GM18519 (cell line): ENCODE measurements around the gene GALNS.
"Not testable (repeated sequence)": the region's sequence is repeated elsewhere in the genome, so short reads cannot be mapped to it uniquely, and the experiment has no call there.

Experiments
- ATAC-seq: cut with Tn5 transposase; IDR thresholded peaks from one replicate; pipeline ENCODE4 v1.9.1; 2021; ENCODE audit warnings: mild to moderate bottlenecking, moderate library complexity; ENCODE audit not compliant: unreplicated experiment, low FRiP score

The GALNS gene

DNA sequence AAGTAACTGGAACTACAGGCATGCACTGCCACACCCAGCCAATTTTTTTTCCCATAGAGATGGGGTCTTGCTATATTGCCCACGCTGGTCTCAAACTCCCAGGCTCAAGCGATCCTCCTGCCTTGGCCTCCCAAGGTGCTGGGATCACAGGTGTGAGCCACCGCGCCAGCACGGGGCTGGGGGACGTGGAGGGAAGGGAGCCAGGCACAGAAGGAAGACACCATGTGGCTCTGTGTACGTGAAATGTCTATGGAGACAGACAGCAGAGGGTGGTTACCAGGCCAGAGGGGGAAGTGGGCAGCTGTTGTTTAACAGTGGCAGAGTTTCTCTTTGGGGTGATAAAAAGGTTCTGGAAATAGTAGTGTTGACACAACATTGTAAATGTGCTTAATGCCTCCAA is 67.2 kb downstream of the GALNS start:
- ATAC-seq, result no peak

DNA sequence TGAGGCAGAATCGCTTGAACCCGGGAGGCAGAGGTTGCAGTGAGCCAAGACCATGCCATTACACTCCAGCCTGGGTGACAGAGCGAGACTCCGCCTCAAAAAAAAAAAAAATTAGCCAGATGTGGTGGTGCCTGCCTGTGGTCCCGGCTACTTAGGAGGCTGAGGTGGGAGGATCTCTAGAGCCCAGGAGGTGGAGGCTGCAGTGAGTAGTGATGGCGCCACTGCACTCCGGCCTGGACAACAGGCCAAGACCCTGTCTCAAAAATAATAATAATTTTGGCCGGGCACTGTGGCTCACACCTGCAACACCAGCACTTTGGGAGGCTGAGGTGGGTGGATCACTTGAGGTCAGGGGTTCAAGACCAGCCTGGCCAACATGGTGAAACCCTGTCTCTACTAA is 68.0 kb downstream of the GALNS start:
- not testable (repeated sequence) for ATAC-seq

DNA sequence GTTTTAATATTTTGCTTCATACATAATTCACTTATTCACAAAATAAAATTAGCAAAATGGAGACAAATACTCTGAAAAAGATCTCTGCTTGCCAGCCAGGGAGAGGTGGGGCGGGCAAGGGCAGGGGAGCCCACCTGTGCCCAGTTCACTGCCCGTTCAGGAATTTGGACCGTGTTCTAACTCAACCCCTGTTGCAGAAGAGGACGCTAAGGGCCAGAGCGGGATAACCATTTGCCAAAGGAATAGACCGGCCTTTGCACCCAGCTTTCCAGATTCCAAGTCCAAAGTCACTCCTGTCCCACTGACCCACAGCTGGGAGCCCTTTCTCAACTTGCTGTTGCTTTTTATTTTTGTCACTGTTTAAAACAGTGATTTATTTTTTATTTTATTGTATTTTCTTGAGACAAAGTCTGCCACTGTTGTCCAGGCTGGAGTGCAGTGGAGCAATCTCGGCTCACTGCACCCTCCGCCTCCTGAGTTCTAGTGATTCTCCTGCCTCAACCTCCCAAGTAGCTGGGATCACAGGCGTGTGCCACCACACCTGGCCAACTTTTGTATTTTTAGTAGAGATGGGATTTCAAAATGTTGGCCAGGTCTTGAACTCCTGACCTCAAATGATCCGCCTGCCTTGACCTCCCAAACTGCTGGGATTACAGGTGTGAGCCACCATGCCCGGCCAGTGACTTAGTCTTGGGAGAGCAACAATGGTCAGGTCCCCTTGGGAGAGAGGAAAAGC is 69.0 kb downstream of the GALNS start:
- no peak for ATAC-seq

- no peak for ATAC-seq
Observed at GRCh38 chr16:88785106-88785924, 71.4 kb downstream of the GALNS start, which contains the start of gene PIEZO1. Gene PIEZO1 (minus strand): TSS chr16:88785220. CDS start chr16:88784964, 256 bp downstream.

- no peak for ATAC-seq
Observed at GRCh38 chr16:88784856-88785105, 72.0 kb downstream of the GALNS start.

GRCh38 chr16:88784074-88784855 is 72.5 kb downstream of the GALNS start:
- no peak for ATAC-seq

DNA sequence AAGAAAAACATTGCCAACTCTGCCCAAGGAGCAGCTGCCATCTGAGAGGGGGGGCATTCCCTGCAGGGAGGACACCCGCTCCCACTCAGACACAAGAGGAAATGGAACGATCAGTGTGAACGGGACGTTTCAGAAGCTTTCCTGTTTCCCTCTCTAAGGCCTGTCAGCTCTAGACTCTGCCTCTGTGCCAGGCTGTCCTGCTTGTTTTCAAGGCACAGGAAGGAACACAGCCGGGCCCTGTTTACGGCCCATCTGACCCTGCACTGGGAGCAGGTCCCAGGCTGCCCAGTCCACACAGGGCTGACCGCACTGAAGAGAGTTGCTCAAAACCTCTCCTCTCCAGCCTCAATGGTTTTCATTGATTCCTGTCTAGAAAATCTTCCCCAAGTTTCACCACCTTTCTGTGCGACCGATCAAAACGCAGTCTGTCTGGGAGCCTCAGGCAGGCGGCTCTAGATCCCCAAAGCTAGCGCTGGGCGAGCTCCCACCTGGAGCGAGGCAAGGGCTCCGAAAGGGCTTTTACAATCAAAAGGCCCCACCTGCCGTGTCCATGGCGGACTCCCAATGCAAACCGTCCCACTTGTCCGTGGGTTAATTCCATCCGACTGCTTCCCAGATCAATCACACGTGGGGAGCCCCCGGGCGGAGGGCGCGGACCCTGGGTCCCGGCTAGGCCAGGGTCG is 73.2 kb downstream of the GALNS start:
- no peak for ATAC-seq

DNA sequence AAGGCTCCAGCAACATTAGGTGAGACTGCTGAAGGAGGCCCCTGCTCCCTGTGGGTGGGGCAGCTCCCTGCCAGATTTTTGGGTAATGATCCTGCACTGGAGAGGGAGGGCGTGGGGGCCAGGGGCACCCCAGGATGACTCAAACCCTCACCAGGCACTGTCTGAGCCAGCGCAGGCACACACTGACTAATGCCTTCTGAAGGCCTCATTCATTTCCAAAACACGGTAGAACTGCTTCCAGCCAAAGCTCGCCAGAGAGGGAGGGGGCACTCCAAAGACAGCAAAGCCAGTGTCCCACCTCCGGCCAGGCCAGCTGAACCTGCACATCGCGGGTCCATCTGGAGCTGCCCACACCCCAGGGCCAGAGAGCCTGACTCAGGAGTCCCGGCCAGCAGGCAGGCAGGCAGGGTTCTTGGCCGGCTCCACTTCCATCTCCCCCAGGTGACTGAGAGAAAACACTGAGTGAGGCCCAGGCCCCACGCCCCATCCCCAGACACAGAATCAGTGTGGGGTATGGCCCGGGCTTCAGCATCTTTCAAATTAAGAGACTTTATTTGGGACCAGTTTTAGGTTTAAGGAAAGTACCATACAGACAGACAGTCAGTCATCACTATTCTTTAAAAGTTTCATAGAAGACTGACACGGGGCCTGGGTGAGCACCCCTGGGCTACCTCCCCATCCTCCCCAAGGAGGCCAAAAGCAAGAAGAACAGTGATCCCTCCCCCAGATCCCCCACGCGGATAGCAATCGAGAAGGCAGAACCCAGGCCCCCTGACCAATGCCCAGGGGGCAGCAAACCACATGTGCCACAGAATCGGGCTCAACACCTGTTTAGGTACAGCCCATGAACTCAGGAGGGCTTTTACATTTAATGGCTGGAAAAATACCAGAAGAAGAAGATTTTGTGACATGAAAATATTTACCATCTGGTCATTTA is 74.0 kb downstream of the GALNS start:
- no peak for ATAC-seq

DNA sequence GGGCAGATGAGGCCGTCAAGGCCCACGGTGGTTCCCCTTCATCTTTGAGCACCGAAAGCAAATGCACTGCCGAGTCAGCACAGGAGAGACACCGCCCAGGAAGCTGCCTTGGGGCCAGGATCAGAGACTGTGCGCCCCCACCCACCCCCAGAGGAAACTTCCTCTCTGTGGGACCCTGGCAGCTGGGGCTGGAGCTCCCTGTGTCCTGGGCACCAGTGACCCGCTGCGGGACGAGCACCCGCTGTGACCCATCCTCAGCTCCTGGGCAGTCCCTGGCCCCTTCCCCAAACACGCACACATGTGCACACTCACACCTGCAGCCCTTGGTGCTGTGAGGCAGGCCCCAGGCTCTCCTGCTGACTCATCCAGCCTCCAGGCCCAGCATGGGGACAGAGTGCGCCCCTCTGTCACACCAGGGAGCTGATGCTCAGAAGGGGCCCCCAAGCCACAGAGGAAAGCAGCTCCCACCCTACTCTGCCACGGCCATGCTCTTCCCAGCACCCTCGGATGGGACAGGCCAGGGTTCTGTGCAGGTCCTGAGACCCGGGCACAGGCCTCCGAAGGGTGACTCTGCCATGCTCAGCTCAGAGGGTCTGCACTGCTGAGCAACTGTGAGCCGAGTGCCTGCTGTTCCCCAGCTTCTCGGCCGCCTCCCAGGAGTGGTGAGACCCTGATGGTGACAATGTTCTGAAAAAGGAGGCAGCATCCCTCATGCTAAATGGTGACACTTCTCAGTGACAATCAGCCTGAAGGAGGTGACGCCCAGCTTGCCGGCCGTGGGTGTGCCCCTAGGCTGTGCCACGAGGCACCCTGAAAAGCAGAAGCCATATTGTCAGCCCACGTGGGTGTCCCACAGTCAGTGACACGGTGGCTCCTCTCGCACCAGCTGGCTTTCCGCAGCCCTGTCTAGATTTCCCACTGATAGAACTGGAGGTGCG is 75.3 kb downstream of the GALNS start:
- no peak for ATAC-seq

DNA sequence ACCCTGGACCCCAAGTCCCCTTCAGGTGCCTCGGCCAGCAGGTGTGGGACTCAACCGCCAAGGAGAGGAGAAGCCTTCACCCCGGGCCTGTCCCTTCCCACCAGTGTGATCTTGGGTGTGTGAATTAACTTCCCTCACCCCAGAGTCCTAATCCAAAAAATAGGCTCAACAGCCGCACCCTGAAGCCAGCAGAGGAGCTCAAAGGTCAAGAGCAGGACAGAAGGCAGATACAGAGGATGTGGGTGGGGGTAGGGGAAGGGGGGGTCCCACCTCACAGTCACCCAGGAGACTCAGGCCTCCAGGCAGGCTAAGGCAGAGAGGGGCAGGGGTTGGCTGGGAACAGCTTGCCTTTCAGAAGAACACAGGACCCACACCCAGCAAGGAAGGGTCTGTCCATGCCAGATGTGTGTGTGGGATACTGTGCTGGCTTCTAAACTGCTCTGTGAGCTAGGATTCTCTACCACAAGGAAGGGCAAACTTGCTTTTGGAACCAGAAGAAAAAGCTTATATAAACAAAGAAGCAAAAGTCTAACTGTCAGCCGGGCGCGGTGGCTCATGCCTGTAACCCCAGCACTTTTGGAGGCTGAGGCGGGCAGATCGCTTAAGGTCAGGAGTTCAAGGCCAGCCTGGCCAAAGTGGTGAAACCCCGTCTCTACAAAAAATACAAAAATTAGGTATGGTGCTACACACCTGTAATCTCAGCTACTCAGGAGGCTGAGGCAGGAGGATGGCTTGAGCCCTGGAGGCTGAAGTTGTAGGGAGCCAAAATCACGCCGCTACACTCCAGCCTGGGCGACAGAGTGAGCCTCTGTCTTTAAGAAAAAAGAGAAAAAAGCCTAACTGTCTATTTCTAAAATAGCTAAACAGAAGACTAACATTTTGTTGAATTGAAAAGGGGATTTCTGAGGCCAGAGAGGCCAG is 76.3 kb downstream of the GALNS start:
- no peak for ATAC-seq

DNA sequence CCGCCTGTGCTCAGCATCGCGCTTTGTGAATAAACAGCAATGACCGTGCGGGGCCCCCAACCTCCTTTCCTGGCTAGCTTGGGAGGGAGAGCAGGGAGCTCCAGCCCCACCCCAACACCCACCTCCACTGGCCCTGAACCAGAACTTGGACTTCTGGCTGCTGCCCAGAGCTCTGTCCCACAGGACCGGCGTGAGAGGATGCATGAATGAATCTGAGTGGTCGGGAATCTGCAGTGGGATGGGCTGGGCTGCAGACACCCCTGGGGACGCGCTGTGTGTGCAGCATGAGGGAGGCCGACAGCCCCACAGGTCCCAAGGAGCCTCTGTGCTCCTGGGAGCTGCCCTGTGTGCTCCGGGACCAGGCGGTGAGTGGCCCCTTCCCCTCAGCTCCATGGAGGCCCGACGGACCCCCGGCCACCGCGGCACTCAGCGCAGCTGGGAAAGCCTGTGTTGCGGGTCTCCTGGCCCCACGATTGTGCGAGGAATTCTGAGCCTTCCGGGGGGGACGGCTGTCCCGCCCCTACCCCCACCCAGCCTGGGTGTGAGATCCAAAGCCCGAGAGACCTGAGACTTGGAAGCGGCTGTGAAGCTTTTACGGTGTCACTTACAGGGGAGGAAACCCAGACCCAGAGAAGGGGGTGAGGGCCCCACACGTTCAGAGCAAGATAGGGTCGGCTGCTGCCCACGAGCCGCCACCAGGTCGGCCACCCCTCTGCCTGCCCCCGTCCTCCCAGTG is 77.2 kb downstream of the GALNS start:
- ATAC-seq, result no peak

GRCh38 chr16:88778541-88779065 is 78.1 kb downstream of the GALNS start:
- ATAC-seq, result no peak

DNA sequence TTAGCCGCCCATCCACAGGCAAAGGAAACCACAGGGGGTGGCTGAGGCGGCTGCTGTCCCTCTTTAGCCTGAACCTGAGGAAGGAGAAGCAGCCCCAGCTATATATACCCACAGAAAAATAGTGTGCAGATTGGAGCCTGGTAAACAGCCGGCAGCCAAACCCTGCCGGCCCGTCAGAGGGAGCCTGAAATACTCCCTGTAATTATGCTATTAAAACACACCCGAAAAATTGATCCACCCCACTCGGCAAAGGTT is 78.5 kb downstream of the GALNS start:
- ATAC-seq, result no peak

- ATAC-seq, result no peak
Observed at GRCh38 chr16:88777471-88778270, 79.1 kb downstream of the GALNS start.

DNA sequence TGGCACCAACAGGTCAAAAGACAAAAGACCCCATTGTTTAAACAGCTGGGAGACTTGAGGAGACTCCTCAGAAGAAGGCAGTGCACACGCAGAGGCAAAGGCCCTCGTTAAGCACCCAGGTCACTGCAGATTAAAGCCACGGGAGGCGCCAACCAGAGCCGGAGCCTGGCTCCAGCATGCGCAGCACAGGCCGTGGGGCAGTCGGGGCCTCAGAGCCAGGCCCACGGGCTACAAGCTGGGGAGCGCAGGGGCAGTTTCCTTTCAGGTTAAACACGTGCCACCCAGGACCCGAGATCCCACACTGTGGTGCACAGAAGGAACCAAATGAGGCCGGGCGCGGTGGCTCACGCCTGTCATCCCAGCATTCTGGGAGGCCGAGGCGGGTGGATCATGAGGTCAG is 80.9 kb downstream of the GALNS start:
- ATAC-seq, result no peak
